Measurements from ENCODE around the gene TRNT1. TPM values are rescaled to one million over a fixed set of nuclear protein-coding genes. Genes with fewer than 3 reads are reported as not detected.
A peak's percentile ranks its signal among the peaks of the same experiment; 100 is the strongest.

TRNT1 gene
- total and polyA plus RNA-seq, 2 experiments from 2014 or later: 14.2 to 31.4 TPM

- Histone ChIP-seq H3K4me1 (ENCODE audit: insufficient read depth) (peaks cover 12% of the 10 kb centered on the region), H3K9ac (no peak overlapping the region), H3K9me3 (ENCODE audit: low read depth) (no peaks in the 10 kb centered on the region), H3K9me2 (ENCODE audit: insufficient read depth) (no peaks in the 10 kb centered on the region), H3K4me2 (ENCODE audit: unreplicated experiment) (no peak overlapping the region), H3K4me3 (no peak overlapping the region), H3K27me3 (replicated peaks; ENCODE audit: insufficient read depth) (no peaks in the 10 kb centered on the region), H3K36me3 (ENCODE audit: low read depth) (peaks cover 19% of the 10 kb centered on the region), H2AFZ (no peak overlapping the region), H3F3A (ENCODE audit: insufficient read depth) (peaks cover 20% of the 10 kb centered on the region), H3K79me2 (ENCODE audit: insufficient read depth) (peaks cover 66% of the 10 kb centered on the region), H4K20me1 (ENCODE audit: insufficient read depth) (no peaks in the 10 kb centered on the region), H3K27ac (no peak overlapping the region)
- in situ Hi-C loops (cut with MboI): no loop called here
- TF ChIP-seq EZH2 (IDR thresholded peaks at IDR 0.05; ENCODE audit: insufficient read depth, poor library complexity, severe bottlenecking) (no peak), EZH2phosphoT487 (IDR thresholded peaks at IDR 0.05; ENCODE audit: insufficient read depth, low read depth) (no peak)
- WGBS, 2 experiments (ENCODE audit: low coverage in 1 of 2, low lambda C conversion rate in 2 of 2, missing lambda C conversion rate in 2 of 2): 72 to 80% methylated on average over 5 of the region's 5 CpGs
- no peak for DNase-seq
Observed at GRCh38 chr3:3129579-3129978, 2.8 kb downstream of the TRNT1 start.

GRCh38 chr3:3133500-3133899 is 6.8 kb downstream of the TRNT1 start:
- H3K79me2 ChIP-seq (ENCODE audit: insufficient read depth): peaks cover 87% of the 10 kb centered on the region
- H3K36me3 ChIP-seq (ENCODE audit: low read depth): peaks cover 36% of the 10 kb centered on the region
- no peaks in the 10 kb centered on the region for H4K20me1 ChIP-seq (ENCODE audit: insufficient read depth)
- H3K4me3 ChIP-seq: no peak overlapping the region
- in situ Hi-C loops (cut with MboI): no loop called here
- no peaks in the 10 kb centered on the region for H3K9me2 ChIP-seq (ENCODE audit: insufficient read depth)
- no peak overlapping the region for H3K9ac ChIP-seq
- no peak overlapping the region for H3K4me2 ChIP-seq (ENCODE audit: unreplicated experiment)
- H3K9me3 ChIP-seq (ENCODE audit: low read depth): no peaks in the 10 kb centered on the region
- WGBS, 2 experiments (ENCODE audit: low coverage in 1 of 2, low lambda C conversion rate in 2 of 2, missing lambda C conversion rate in 2 of 2): 83% methylated on average over 6 of the region's 6 CpGs
- no peak overlapping the region for H3K27ac ChIP-seq
- H2AFZ ChIP-seq: no peak overlapping the region
- H3F3A ChIP-seq (ENCODE audit: insufficient read depth): peaks cover 36% of the 10 kb centered on the region
- no peaks in the 10 kb centered on the region for H3K27me3 ChIP-seq (replicated peaks; ENCODE audit: insufficient read depth)
- H3K4me1 ChIP-seq (ENCODE audit: insufficient read depth): peaks cover 14% of the 10 kb centered on the region; the same call in 1 of the 2 replicates
- no peak for DNase-seq
- TF ChIP-seq EZH2 (IDR thresholded peaks at IDR 0.05; ENCODE audit: insufficient read depth, poor library complexity, severe bottlenecking) (no peak), EZH2phosphoT487 (IDR thresholded peaks at IDR 0.05; ENCODE audit: insufficient read depth, low read depth) (no peak)

GRCh38 chr3:3134750-3135448 is 8.2 kb downstream of the TRNT1 start:
- Histone ChIP-seq H3K9ac (no peak overlapping the region), H3K27ac (peak overlapping the region; percentile 39), H3K4me1 (ENCODE audit: insufficient read depth) (peaks cover 14% of the 10 kb centered on the region; the same call in 1 of the 2 replicates), H3K36me3 (ENCODE audit: low read depth) (peaks cover 42% of the 10 kb centered on the region), H3F3A (ENCODE audit: insufficient read depth) (peaks cover 36% of the 10 kb centered on the region), H4K20me1 (ENCODE audit: insufficient read depth) (no peaks in the 10 kb centered on the region), H3K9me2 (ENCODE audit: insufficient read depth) (no peaks in the 10 kb centered on the region), H2AFZ (no peak overlapping the region), H3K79me2 (ENCODE audit: insufficient read depth) (peaks cover 87% of the 10 kb centered on the region), H3K27me3 (replicated peaks; ENCODE audit: insufficient read depth) (no peaks in the 10 kb centered on the region), H3K4me2 (ENCODE audit: unreplicated experiment) (no peak overlapping the region), H3K9me3 (ENCODE audit: low read depth) (no peaks in the 10 kb centered on the region), H3K4me3 (no peak overlapping the region)
- DNase-seq: peak; percentile 63
- TF ChIP-seq EZH2 (IDR thresholded peaks at IDR 0.05; ENCODE audit: insufficient read depth, poor library complexity, severe bottlenecking) (no peak), EZH2phosphoT487 (IDR thresholded peaks at IDR 0.05; ENCODE audit: insufficient read depth, low read depth) (no peak)
- 95 to 96% methylated on average over 4 of the region's 4 CpGs for WGBS, 2 experiments (ENCODE audit: low coverage in 1 of 2, low lambda C conversion rate in 2 of 2, missing lambda C conversion rate in 2 of 2)
- in situ Hi-C loops (cut with MboI): no loop called here

- Histone ChIP-seq H3K4me2 (ENCODE audit: unreplicated experiment) (no peak overlapping the region), H4K20me1 (ENCODE audit: insufficient read depth) (no peaks in the 10 kb centered on the region), H3K27ac (no peak overlapping the region), H3K36me3 (ENCODE audit: low read depth) (peaks cover 54% of the 10 kb centered on the region), H3K4me1 (ENCODE audit: insufficient read depth) (peaks cover 14% of the 10 kb centered on the region; the same call in 1 of the 2 replicates), H3K9ac (no peak overlapping the region), H3K27me3 (replicated peaks; ENCODE audit: insufficient read depth) (no peaks in the 10 kb centered on the region), H3K4me3 (no peak overlapping the region), H2AFZ (no peak overlapping the region), H3K9me2 (ENCODE audit: insufficient read depth) (no peaks in the 10 kb centered on the region), H3K79me2 (ENCODE audit: insufficient read depth) (peaks cover 78% of the 10 kb centered on the region), H3F3A (ENCODE audit: insufficient read depth) (peaks cover 36% of the 10 kb centered on the region), H3K9me3 (ENCODE audit: low read depth) (no peaks in the 10 kb centered on the region)
- 98 to 99% methylated on average over 6 of the region's 6 CpGs for WGBS, 2 experiments (ENCODE audit: low coverage in 1 of 2, low lambda C conversion rate in 2 of 2, missing lambda C conversion rate in 2 of 2)
- DNase-seq: no peak
- in situ Hi-C loops (cut with MboI): no loop called here
- no peak for TF ChIP-seq EZH2phosphoT487 (IDR thresholded peaks at IDR 0.05; ENCODE audit: insufficient read depth, low read depth)
- no peak for TF ChIP-seq EZH2 (IDR thresholded peaks at IDR 0.05; ENCODE audit: insufficient read depth, poor library complexity, severe bottlenecking)
Observed at GRCh38 chr3:3137526-3137925, 10.8 kb downstream of the TRNT1 start.

All from GM23248 (cell line).